Cardiac fibroblast (primary cell): ENCODE data around the gene SSPN.

Experiments
- DNase-seq, 2 donors: peaks; one replicate each; pipeline versions ENCODE4 v3.0.0 to v3.0.0-alpha.2; 2010; ENCODE audit warnings: low read depth in 2 of 2
- H3K4me3 ChIP-seq, 2 donors: replicated peaks in 1 of 2; 1 replicate in 1 of 2; 2 replicates in 1 of 2; pipeline ENCODE4 v1.5.1; 2011; ENCODE audit warnings: low read depth in 2 of 2, low read length in 2 of 2, mild to moderate bottlenecking in 2 of 2, moderate library complexity in 1 of 2
- CTCF ChIP-seq: IDR thresholded peaks from one replicate; pipeline ENCODE4 v1.5.1; 2011; ENCODE audit warnings: low read depth, mild to moderate bottlenecking, low read length, inconsistent platforms

Gene SSPN

GRCh38 chr12:26172539-26172938 lies 22.8 kb upstream of the SSPN start:
- no peak for DNase-seq
- no peak overlapping the region for H3K4me3 ChIP-seq
- no peak for TF ChIP-seq CTCF

- no peak for TF ChIP-seq CTCF
- no peak overlapping the region for H3K4me3 ChIP-seq
- DNase-seq, result no peak
Measured at GRCh38 chr12:26172946-26173552, 22.3 kb upstream of the SSPN start.

GRCh38 chr12:26176725-26177124 lies 18.6 kb upstream of the SSPN start:
- no peak for DNase-seq
- no peak for TF ChIP-seq CTCF
- H3K4me3 ChIP-seq, result no peak overlapping the region

- TF ChIP-seq CTCF, result no peak
- no peak for DNase-seq
Measured at GRCh38 chr12:26177283-26177682, 18.1 kb upstream of the SSPN start.

GRCh38 chr12:26179826-26180225 lies 15.5 kb upstream of the SSPN start:
- DNase-seq, result no peak
- no peak for TF ChIP-seq CTCF
- H3K4me3 ChIP-seq, result no peak overlapping the region

More at GRCh38 chr12:26177283-26177682, 18.1 kb upstream of the SSPN start:
- no peak overlapping the region for H3K4me3 ChIP-seq

GRCh38 chr12:26182377-26182776 lies 13.0 kb upstream of the SSPN start:
- DNase-seq, result no peak
- no peak overlapping the region for H3K4me3 ChIP-seq
- TF ChIP-seq CTCF, result no peak
